Measurements from ENCODE around the gene TSPAN9.

Gene TSPAN9

GRCh38 chr12:3191450-3191849 lies 114.3 kb downstream of the TSPAN9 start:
- no peak for DNase-seq

- no peak for DNase-seq
These were observed 115.0 kb downstream of the TSPAN9 start for GRCh38 chr12:3192221-3192620.

GRCh38 chr12:3193131-3193530 lies 116.0 kb downstream of the TSPAN9 start:
- DNase-seq = no peak

- no peak for DNase-seq
These were observed 116.6 kb downstream of the TSPAN9 start for GRCh38 chr12:3193755-3194154.

- DNase-seq = no peak
These were observed 118.2 kb downstream of the TSPAN9 start for GRCh38 chr12:3195337-3195736.

GRCh38 chr12:3195859-3196483 lies 118.8 kb downstream of the TSPAN9 start:
- DNase-seq = no peak

- DNase-seq = no peak
These were observed 119.3 kb downstream of the TSPAN9 start for GRCh38 chr12:3196488-3196887.

- no peak for DNase-seq
These were observed 120.1 kb downstream of the TSPAN9 start for GRCh38 chr12:3197131-3197818.

GRCh38 chr12:3199551-3200031 lies 122.4 kb downstream of the TSPAN9 start:
- DNase-seq = no peak

- DNase-seq = peak in 2 of 4 experiments; percentile 25 to 37
These were observed 122.9 kb downstream of the TSPAN9 start for GRCh38 chr12:3200032-3200617.

GRCh38 chr12:3200814-3201233 lies 123.6 kb downstream of the TSPAN9 start:
- peak in 2 of 4 experiments; percentile 9 to 22 for DNase-seq

- no peak for DNase-seq
These were observed 124.3 kb downstream of the TSPAN9 start for GRCh38 chr12:3201339-3202051.

GRCh38 chr12:3202096-3202495 lies 124.9 kb downstream of the TSPAN9 start:
- no peak for DNase-seq

GRCh38 chr12:3202734-3203446 lies 125.7 kb downstream of the TSPAN9 start:
- DNase-seq = peak; percentile 44 to 67 (median 64)

GRCh38 chr12:3203713-3204112 lies 126.5 kb downstream of the TSPAN9 start:
- DNase-seq = no peak

- no peak for DNase-seq
These were observed 127.0 kb downstream of the TSPAN9 start for GRCh38 chr12:3204143-3204542.

GRCh38 chr12:3204730-3205531 lies 127.8 kb downstream of the TSPAN9 start:
- no peak for DNase-seq

- peak in 3 of 4 experiments; percentile 35 to 52 (median 36) for DNase-seq
These were observed 128.8 kb downstream of the TSPAN9 start for GRCh38 chr12:3205742-3206519.

- no peak for DNase-seq
These were observed 129.4 kb downstream of the TSPAN9 start for GRCh38 chr12:3206536-3207072.

GRCh38 chr12:3207175-3207574 lies 130.0 kb downstream of the TSPAN9 start:
- DNase-seq = no peak
